Activated CD4-positive, alpha-beta T cell treated with anti-CD3 and anti-CD28 coated beads, Interleukin-2, amount 50 U/mL, for 1 hour (primary cell): ENCODE measurements around the gene CGREF1.
A peak's percentile ranks its signal among the peaks of the same experiment; 100 is the strongest.
"Not testable (repeated sequence)": the region's sequence is repeated elsewhere in the genome, so short reads cannot be mapped to it uniquely, and the experiment has no call there.

Experiments used
- DNase-seq: peaks from one replicate; pipeline ENCODE4 v3.0.0-alpha.2; 2020

CGREF1 gene

DNA sequence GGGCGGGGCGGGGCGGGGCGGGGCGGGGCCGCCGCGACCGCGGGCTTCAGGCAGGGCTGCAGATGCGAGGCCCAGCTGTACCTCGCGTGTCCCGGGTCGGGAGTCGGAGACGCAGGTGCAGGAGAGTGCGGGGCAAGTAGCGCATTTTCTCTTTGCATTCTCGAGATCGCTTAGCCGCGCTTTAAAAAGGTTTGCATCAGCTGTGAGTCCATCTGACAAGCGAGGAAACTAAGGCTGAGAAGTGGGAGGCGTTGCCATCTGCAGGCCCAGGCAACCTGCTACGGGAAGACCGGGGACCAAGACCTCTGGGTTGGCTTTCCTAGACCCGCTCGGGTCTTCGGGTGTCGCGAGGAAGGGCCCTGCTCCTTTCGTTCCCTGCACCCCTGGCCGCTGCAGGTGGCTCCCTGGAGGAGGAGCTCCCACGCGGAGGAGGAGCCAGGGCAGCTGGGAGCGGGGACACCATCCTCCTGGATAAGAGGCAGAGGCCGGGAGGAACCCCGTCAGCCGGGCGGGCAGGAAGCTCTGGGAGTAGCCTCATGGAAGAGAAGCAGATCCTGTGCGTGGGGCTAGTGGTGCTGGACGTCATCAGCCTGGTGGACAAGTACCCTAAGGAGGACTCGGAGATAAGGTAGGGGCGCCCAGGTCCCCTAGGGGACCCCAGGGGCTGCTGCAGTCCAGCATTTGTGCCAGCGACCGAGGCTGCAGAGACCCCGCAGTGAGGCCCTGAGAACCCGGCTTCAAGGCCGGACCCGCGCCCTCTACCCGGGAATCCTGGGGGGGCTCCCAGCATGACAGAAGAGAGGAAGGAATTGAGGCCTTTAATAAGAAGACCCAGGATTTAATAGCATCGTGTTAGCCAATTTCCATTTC is 32.0 kb downstream of the CGREF1 start, which contains the start of gene KHK:
Gene KHK (plus strand): TSS at position 49 of the 870 bp plus-strand sequence. CDS start 488 bp downstream, at position 537.
- no peak for DNase-seq

DNA sequence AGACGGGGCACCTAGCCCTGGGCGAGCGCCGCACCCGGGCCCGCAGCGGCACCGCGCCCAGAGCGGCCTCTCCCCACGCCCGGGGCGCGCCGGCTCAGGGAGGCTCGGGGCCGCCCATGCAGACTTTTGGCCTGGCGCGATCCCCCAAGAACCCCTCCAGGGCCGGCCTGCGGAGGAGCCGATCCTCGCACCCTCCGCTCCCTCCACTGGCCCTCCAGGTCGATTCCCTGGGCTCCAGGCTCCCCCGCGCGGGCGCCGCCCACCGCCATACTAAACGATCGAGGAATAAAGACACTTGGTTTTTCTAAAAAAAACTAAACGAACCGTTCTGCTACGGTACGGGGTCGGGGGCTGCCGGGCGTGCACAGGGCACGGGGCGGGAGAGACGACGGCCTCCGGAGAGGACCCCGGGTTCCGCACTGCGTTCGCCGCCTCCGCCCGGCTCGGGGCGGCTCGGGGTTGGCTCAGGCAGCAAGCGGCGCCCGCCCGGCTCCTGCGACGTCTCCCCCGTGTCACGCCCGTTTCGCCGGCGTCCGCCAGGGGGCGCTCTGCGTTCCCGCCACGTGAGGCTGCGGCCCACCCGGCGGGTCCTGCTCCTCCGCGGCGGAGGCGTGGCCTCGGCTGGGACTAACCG is 32.7 kb downstream of the CGREF1 start:
- peak; percentile 97 for DNase-seq

GRCh38 chr2:27085673-27086089 is 33.2 kb downstream of the CGREF1 start:
- peak; percentile 15 for DNase-seq

DNA sequence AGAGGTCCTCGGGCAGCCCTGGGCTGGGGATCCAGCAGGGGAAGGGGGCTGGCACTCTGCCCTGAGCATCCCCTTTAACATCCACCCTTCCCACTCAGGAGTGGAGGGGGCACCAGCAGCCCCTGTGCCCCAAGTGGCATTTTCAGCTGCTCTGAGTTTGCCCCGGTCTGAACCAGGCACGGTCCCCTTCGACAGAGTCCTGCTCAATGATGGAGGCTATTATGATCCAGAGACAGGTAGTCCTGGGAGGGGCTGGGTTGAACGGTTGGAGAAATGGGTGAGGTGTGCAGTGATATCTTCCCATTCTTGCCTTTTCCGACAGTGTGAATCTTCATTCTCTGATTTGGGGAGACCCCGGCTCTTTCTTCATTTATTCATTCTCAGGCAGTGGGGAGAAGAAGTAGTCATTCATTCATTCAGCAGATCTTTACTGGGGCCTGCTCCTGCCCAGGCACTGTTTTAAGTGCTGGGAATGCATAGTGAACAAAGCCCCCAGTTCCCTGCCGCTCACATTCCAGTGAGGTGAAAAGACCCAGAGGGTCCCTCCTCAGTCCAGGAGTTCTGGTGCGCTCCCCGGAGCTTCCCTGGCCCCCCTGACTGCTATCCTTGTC is 33.8 kb downstream of the CGREF1 start:
- no peak for DNase-seq

DNA sequence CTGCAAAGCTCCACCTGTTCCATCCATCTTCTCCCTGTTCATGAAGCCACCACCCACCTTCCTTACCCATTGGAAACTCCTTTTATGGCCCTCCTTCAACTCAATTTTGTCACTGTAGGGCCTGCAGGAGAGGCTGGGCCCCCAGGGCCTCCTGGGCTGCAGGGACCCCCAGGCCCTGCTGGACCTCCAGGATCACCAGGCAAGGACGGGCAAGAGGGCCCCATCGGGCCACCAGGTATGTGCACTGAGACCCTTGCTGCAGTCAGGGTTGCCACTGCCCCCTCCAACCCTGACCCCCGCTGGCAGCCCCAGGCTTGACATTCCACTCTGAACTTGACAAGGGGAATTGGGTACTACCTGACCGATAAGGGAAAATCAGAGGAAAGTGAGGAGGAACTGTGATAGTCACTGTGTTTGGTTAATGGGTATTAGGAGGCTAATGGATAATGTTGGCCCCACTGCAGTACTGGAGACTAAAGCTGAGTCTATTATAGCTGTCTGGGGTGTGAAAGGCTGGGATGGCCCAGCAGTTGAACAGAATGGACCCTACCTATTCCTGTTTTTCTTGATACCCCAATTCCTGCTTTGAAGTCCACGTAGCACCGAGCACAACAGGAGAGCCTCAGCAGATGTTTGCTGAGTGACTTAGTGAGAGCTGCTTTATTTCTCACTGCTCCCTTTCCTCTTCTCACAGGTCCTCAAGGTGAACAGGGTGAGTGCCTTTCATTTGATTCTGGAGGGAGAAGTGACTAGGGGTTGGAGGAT is 34.4 kb downstream of the CGREF1 start:
- DNase-seq = no peak

DNA sequence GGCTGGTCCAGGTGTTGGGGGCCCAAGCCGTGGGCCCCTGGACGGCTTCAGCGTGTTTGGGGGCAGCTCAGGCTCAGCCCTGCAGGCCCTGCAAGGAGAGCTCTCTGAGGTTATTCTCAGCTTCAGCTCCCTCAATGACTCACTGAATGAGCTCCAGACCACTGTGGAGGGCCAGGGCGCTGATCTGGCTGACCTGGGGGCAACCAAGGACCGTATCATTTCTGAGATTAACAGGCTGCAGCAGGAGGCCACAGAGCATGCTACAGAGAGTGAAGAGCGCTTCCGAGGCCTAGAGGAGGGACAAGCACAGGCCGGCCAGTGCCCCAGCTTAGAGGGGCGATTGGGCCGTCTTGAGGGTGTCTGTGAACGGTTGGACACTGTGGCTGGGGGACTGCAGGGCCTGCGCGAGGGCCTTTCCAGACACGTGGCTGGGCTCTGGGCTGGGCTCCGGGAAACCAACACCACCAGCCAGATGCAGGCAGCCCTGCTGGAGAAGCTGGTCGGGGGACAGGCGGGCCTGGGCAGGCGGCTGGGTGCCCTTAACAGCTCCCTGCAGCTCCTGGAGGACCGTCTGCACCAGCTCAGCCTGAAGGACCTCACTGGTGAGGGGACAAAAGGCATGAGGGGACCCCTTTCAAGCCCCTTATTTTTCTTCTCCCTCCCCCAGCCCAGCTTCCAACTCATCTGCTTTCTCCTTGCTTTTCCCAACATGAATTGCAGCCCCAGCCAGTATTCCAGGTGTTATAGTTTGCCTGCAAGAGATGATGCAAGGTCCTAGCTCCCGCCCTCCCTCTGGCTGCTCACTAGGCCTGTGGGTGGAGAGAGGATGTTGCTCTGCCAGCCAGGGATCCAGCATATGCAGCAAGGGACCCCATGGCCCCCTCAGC is 35.3 kb downstream of the CGREF1 start:
- no peak for DNase-seq

DNA sequence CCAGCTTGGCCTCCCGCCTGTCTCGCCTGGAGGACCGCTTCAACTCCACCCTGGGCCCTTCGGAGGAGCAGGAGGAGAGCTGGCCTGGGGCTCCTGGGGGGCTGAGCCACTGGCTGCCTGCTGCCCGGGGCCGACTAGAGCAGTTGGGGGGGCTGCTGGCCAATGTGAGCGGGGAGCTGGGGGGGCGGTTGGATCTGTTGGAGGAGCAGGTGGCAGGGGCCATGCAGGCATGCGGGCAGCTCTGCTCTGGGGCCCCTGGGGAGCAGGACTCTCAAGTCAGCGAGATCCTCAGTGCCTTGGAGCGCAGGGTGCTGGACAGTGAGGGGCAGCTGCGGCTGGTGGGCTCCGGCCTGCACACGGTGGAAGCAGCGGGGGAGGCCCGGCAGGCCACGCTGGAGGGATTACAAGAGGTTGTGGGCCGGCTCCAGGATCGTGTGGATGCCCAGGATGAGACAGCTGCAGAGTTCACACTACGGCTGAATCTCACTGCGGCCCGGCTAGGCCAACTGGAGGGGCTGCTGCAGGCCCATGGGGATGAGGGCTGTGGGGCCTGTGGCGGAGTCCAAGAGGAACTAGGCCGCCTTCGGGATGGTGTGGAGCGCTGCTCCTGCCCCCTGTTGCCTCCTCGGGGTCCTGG is 36.0 kb downstream of the CGREF1 start:
- DNase-seq = no peak

DNA sequence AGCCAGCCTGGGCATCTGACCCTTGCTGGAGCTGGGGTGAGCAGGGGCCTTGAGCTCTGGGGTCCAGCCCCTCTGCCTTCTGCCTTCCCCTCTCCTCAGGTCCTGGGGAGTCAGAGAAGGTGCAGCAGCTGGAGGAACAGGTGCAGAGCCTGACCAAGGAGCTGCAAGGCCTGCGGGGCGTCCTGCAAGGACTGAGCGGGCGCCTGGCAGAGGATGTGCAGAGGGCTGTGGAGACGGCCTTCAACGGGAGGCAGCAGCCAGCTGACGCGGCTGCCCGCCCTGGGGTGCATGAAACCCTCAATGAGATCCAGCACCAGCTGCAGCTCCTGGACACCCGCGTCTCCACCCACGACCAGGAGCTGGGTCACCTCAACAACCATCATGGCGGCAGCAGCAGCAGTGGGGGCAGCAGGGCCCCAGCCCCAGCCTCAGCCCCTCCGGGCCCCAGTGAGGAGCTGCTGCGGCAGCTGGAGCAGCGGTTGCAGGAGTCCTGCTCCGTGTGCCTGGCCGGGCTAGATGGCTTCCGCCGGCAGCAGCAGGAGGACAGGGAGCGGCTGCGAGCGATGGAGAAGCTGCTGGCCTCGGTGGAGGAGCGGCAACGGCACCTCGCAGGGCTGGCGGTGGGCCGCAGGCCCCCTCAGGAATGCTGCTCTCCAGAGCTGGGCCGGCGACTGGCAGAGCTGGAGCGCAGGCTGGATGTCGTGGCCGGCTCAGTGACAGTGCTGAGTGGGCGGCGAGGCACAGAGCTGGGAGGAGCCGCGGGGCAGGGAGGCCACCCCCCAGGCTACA is 36.8 kb downstream of the CGREF1 start:
- no peak for DNase-seq

DNA sequence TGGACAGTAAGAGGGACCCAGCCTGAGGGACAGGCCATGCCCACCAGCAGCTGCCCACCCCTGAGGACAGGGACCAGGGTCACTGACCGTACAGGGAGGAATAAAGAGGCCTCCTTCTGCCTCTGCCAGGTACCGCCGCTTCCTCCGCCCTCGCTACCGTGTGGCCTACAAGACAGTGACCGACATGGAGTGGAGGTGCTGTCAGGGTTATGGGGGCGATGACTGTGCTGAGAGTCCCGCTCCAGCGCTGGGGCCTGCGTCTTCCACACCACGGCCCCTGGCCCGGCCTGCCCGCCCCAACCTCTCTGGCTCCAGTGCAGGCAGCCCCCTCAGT is 38.4 kb downstream of the CGREF1 start:
- DNase-seq = no peak

- DNase-seq = no peak
Observed at GRCh38 chr2:27080140-27080469, 38.8 kb downstream of the CGREF1 start.

DNA sequence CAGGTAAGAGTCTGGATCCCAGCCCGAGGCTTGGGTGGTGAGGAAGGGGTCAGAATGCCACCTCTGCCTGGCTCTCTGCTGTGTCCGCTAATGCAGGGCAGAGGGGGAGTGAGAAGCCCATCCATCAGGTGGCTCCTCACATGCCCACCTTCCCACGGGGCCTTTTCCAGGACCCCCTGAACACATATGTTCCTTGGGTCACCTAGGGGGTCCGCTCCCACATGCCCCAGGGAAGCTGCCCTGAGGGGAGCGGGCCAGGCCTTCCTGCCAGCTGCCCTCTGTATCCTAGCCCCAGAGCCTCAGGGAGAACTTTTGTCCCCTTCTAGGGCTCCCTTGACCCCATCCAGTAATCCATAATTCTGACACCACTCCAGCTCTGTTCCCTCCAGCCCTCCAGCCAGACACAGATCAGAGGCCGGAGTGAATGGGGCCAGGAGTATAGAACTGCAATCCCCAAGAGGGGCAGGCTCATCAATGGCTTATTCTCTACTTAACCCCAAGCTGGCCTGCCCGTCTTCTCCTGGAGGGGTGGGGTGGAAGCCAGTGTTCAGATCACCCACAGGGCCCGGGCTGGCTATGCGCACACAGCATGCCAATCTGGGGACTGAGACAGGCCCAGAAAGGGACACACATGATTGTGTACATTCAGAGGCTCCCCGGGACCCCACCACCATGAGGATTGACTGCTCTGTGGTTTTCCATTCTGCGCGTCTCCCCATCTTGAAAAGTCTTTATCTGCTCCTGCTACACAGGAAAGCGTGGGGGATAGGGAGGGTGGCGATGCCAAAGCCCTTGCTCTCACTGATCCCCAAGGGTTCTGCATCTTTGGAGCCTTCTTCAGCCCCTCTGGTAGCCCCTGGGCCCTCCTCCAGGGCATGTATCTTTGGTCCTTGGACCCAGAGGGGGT is 39.4 kb downstream of the CGREF1 start:
- no peak for DNase-seq

- no peak for DNase-seq
Observed at GRCh38 chr2:27078267-27079194, 40.4 kb downstream of the CGREF1 start, which contains the start of gene EMILIN1. Gene EMILIN1, plus strand, starts transcription at chr2:27078615. Its CDS starts 451 bp downstream, at chr2:27079066.

GRCh38 chr2:27077231-27077630 is 41.7 kb downstream of the CGREF1 start:
- no peak for DNase-seq

GRCh38 chr2:27076323-27076722 is 42.6 kb downstream of the CGREF1 start:
- no peak for DNase-seq

- DNase-seq = not testable (repeated sequence)
Observed at GRCh38 chr2:27075566-27075871, 43.4 kb downstream of the CGREF1 start.

GRCh38 chr2:27074738-27075565 is 44.0 kb downstream of the CGREF1 start:
- peak; percentile 45 for DNase-seq

DNA sequence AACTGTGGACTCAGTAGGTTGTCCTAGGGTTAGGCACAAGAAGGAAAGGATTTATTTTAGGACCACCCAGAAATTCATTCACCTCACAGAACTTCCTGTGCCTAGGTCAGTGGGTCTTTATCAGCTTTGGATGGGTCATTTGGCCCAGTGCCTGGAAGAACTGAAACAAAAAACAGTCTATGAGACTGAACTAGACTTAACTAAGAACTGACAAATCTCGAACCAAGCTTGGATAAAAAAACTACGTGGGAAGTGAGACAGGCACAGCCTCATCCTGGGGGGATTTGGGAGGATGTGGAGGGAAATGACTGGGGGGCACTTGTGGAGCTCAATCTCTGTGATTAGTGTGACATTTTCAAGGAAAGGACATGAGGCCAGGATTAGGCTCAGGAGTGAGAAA is 45.1 kb downstream of the CGREF1 start:
- no peak for DNase-seq

GRCh38 chr2:27072920-27073319 is 46.0 kb downstream of the CGREF1 start:
- no peak for DNase-seq
